ENCODE results near the gene ACVR2A. TPM values are rescaled to one million over a fixed set of nuclear protein-coding genes. Genes with fewer than 3 reads are reported as not detected.

Gene ACVR2A
- total and polyA plus RNA-seq, 9 of the 15 experiments (the other 6 are each of a cell fraction or from before 2014, with no cell fraction given): 1.2 to 3.9 (median 2.4) TPM

DNA sequence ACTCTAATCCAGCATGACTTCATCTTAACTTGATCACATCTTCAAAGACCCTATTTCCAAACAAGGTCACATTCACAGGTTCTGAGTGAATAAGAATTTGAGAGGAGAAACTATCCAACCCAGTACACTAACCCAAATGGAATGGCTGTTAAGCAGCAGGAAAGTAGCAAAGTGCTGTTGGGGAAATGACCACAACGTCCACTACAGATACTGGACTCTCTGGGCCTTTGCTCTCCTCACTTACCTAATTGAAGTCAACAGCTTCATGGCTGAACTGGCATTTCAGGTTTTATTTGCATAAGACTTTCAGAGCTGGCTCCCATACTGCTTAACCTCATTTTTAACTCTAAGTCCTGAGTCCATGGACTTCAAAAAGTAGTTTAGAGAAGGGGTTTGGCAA is 38.0 kb upstream of the ACVR2A start (continued):
- TF ChIP-seq IRF1 (CRISPR knock-in tag; IDR thresholded peaks at IDR 0.05; ENCODE audit: borderline replicate concordance) (no peak), U2AF1 (optimal IDR thresholded peaks at IDR 0.05; ENCODE audit: low read depth, low read length) (no peak), USF1 (CRISPR knock-in tag; IDR thresholded peaks at IDR 0.05) (no peak), KLF1 (tag; IDR thresholded peaks at IDR 0.05) (no peak), GTF2E2 (tag; IDR thresholded peaks at IDR 0.05) (no peak), ZNF586 (CRISPR knock-in tag; conservative IDR thresholded peaks at IDR 0.05) (no peak)
- TF ChIP-seq, protein P1, sequence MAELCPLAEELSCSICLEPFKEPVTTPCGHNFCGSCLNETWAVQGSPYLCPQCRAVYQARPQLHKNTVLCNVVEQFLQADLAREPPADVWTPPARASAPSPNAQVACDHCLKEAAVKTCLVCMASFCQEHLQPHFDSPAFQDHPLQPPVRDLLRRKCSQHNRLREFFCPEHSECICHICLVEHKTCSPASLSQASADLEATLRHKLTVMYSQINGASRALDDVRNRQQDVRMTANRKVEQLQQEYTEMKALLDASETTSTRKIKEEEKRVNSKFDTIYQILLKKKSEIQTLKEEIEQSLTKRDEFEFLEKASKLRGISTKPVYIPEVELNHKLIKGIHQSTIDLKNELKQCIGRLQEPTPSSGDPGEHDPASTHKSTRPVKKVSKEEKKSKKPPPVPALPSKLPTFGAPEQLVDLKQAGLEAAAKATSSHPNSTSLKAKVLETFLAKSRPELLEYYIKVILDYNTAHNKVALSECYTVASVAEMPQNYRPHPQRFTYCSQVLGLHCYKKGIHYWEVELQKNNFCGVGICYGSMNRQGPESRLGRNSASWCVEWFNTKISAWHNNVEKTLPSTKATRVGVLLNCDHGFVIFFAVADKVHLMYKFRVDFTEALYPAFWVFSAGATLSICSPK (IDR thresholded peaks at IDR 0.05; ENCODE audit: borderline replicate concordance): no peak
- TF ChIP-seq, protein P2, sequence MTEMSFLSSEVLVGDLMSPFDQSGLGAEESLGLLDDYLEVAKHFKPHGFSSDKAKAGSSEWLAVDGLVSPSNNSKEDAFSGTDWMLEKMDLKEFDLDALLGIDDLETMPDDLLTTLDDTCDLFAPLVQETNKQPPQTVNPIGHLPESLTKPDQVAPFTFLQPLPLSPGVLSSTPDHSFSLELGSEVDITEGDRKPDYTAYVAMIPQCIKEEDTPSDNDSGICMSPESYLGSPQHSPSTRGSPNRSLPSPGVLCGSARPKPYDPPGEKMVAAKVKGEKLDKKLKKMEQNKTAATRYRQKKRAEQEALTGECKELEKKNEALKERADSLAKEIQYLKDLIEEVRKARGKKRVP (CRISPR knock-in tag; IDR thresholded peaks at IDR 0.05): no peak
